Measurements from ENCODE around the gene CELSR3. TPM values are rescaled to one million over a fixed set of nuclear protein-coding genes. Genes with fewer than 3 reads are reported as not detected.

CELSR3 gene
- polyA plus RNA-seq, 4 donors: 0.67 to 1.4 (median 1.1) TPM

DNA sequence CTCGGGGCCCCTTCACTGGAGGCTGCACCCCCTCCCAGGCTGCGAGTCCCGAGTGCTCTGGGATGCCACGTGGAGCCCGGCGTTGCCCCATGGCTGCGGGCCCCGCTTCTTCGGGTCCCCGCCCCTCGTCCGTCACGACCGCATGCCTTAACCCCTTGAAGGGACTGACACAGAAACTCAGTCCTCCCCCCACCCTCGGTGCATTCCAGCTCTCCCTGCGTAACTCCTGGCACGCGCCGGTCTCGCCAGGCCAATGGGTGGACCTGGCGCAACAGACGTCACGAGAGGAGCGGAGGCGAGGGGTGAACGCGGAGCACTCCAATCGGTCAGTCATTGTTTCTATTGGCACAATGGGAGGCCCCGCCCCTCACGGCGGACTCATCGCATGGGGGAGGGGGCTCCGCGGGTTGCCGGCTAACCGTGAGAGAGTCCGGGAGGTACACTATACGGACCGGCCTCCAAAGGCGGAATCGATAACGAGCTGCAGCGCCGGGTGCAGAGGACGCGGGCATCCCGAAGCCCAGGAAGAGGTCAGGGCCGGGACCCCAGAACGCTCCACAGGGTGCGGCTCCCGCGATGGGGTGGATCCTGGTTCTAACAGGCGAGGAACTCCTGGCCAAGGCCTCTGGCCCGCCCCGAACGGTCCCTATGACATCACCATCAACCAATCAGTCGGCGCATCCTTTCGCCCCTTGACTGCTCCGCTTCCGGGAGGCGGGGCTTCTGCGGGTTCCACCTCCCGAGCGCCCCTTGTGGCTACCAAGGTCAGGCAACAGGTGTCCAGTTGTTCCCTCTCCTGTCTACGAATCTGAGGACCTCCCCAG lies 1.0 kb upstream of the CELSR3 start:
- DNase-seq (ENCODE audit: low read depth in 4 of 4, low spot score in 2 of 4): peak; percentile 81 to 90 (median 87)

DNA sequence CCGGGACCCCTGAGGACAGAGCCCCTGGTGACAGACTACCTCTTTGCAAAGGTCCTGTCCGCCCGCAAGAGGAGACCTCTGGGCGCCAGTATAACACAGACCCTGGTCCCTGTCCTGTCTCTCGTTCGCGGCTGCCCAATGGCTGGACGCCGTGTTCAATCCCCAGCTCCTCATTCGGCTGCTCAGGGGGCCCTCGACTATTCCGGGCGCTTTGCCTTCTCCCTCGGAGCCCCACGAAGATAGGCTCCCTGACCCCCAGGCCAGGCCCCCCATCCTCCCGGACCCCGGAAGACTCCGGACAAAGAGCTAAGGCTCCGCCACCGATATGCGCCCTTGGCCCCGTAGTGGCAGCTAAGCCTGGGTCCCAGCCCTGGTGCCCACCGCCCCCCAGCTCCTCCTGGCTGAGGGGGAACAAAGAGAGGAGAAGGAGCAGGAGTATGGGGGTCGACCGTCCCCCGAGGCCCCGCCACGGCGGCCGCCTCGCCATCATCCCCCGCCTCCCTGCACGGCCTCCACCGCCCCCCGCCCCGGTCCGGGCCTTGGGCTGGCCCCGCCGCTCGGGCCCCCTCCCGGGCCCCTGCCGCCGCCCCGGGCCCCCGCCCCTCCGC lies 437 bp downstream of the CELSR3 start:
- DNase-seq (ENCODE audit: low read depth in 4 of 4, low spot score in 2 of 4): no peak

DNA sequence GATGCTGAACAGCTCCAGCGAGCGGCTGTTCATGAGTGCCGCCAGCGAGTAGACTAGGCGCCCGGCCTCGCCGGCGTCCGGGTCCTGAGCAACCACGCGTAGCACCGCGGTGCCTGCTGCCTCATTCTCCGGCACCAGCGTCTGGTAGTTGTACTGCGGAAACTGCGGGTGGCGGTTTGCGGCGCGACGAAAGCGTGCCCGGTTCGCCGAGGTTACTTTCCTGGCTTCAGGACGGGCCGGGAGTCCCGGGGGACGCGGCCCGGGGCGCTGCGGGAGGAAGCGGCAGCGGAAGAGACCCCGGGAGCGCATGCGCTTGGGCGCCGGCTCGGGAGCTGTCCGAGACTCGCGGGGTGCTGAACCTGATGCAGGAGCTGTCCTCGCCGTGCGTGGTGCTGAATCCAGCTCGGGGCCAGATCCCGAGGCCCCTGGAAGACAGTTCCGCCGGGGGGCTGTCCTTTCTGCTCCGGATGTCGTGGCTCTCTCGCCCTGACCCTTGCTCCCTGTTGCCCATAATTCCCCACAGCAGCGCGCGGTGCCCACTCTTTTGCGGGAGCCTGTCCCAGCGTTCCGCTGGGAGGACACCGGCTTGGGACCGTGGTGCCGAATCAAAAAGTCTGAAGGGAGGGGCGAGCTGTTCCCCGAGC lies 1.1 kb downstream of the CELSR3 start:
- peak in 2 of 4 donors; percentile 44 to 61 for DNase-seq (ENCODE audit: low read depth in 4 of 4, low spot score in 2 of 4)

DNA sequence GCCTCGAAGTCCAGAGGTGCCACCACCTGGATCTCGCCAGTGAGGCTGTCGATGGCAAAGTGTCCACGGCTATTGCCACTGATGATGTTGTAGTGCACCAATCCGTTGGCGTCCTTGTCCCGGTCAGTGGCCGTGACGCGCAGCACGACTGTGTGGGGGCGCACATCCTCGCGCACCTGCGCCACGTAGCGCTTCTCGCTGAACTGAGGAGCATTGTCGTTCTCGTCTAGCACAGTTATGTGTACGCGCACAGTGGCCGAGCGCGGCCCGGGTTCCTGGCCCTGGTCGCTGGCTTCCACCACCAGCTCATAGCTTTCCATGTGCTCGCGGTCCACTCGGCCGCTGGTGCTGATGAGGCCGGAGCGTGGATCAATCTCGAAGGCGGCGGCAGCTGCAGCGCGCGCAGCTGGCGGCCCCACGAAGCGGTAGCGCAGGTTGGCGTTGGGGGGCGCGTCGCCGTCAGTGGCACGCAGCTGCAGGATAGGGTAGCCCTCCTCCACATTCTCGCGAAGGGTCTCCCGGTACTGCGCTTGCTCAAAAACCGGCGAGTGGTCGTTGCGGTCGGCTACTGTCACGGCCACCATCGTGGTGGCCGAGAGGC lies 1.8 kb downstream of the CELSR3 start:
- DNase-seq (ENCODE audit: low read depth in 4 of 4, low spot score in 2 of 4): no peak

DNA sequence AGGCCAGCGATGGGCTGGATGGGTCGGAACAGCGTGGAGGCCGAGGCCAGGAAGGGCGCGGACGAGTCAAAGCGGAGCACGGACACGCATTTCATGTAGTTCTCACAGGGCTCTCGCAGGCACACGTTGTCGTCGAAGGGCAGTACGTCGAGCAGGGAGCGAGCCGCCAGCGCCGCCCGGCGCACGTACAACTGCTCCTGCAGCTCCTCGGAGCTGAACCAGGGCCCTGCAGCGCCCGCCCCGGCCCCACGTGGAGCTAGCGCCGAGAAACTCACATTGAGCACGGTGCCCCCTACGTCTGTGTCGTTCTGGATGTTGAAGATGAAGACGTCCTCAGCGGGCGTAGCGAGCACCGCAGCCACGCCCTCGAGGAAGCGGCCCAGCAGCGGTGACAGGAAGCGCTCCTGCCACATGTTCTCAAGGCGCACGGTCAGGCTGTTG lies 5.8 kb downstream of the CELSR3 start:
- no peak for DNase-seq (ENCODE audit: low read depth in 4 of 4, low spot score in 2 of 4)

DNA sequence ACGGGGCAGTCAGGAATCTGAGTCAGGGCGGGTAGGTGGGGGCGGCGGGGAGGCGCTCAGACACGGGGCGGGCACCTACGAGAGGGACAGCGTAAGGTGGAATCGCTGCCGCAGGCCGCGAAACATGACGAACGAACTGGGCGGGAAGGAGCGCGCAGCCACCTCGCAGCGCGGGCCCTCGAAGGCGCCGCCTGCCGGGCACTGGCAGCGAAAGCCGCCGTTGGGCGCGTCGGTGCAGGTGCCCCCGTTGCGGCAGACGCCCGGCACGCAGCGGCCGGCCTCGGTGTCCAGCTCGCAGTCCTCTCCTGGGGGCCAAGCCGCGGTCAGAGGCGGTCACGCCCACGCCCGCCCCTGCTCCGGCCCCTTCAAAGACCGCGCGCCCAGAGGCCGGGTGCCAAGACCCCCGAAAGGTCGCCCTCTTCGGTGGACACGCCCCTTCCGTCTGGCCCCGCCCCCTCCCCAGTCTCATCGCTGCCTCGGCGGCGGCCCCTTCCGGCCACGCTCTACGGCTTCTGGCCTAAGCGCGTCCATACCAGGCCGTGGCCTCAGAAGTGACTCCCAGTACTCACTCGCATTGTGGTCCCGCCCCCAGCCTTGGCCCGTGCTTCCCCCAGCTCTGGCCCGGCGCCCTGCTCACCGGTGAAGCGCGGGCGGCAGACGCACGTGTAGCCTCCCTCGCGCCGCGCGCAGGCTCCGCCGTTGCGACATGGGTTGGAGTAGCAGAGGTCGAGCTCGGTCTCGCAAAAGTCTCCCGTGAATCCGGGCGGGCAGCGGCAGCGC lies 6.4 kb downstream of the CELSR3 start:
- DNase-seq (ENCODE audit: low read depth in 4 of 4, low spot score in 2 of 4): peak in 2 of 4 donors; percentile 56 to 63

DNA sequence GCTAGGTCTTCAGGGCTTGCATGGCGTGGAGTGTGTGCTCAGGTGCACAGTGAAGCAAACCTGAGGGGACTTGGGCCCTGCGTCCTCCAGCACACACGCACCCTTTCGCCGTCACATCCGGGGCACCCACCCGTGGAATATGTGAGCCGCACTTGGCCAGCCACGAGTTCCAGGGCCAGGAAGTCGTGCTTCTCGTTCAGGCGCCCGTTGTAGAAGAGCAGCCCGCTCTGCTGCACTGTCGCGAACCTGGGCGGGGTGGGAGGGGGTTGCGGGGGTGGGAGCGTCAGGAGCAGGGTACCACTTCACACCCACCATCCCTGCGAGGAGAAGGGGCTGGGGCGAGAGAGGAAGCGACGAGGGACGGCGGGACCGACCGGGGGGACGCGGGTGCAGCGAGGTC lies 7.1 kb downstream of the CELSR3 start:
- DNase-seq (ENCODE audit: low read depth in 4 of 4, low spot score in 2 of 4): no peak

DNA sequence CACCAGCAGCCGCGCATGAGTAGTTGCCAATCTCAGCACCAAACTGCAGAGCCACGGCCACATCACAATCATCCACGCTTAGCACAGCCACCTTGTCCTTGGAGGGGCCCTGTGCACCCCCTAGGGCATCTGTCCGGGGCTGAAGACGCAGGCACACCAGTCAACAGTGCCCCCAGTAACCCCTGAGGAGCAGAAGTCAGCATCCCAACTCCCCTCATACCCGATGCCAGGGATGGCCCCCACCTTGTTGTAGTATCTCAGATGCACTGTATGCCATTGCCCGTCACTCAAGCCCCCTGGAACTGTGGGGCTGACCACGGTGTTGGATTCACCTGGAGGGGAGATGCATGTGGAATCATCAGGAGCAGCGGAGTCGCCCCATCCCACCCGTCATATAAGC lies 7.6 kb downstream of the CELSR3 start:
- no peak for DNase-seq (ENCODE audit: low read depth in 4 of 4, low spot score in 2 of 4)

DNA sequence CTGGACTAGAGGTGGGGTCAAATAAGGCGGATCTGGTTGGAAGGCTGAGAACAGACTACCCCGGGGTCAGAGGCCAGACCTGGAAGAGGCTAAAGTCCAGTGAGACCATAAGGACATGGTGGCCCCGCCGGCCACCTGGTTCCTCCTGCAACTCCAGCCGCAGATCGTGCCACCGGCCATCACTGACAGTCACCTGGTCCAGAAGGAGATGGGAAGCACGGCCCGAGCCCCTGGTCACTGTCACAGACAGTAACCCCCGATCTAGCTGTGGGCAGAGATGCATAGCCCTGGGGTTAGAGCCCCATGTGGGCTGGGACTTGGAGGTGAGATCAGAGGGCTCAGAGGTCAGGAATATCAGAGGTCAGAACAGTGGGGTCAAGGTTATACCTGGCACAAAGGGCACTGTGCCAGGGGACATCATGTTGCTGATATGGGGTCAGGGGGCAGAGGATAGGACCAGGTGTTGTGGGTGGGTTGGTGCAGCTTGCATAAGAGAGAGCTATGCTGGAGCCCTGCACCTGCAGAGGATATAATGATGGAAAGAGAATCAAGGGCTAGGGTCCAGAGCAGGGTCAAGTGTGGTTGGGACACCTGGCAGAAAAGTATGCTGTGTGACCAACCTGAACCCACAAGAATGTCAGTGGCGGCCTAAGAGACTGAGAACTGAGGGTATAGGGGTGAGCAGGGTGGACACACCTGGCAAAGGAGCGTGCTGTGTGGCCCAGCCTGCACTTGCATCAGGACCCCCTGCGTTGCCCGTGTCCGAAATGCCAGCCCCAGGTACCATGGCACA lies 9.6 kb downstream of the CELSR3 start:
- DNase-seq (ENCODE audit: low read depth in 4 of 4, low spot score in 2 of 4): no peak

DNA sequence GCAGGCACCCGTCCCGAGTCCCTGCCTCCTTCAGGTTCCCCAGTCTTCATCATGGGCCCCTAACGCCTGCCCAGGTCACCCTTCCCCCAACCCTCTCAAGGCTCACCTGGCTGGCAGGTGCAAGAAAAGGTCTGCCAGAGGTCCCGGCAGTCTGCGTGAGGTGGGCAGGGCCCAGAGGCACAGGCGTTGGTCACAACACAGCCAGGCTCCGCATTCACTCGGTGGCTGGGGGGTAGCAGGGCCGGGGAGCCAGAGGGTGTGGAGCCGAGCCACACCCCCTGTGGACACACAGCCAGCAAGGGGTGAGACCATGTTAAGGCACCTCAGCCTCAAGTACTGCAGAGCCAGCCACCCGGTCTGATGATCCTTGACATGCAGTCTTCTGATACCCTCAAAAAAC lies 10.9 kb downstream of the CELSR3 start:
- no peak for DNase-seq (ENCODE audit: low read depth in 4 of 4, low spot score in 2 of 4)

DNA sequence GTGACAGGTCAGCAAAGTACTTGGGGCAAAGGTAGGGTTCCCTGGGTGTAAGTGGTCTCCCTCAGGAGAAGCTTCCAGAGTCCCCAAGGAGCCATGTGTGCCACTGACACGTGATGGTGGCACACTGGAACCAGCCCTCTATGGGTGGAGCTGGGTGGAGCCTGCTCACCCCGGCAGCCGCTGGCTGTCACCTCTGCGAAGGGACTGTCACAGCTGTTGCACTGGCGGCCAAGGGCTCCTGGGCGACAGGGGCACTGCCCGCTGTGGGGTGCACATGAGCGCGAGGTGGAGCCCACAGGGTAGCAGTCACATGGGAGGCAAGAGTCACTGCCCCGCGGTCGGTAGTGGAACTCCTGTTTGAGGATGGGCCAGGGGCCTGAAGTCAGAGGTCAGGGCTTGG lies 12.0 kb downstream of the CELSR3 start:
- DNase-seq (ENCODE audit: low read depth in 4 of 4, low spot score in 2 of 4): no peak

DNA sequence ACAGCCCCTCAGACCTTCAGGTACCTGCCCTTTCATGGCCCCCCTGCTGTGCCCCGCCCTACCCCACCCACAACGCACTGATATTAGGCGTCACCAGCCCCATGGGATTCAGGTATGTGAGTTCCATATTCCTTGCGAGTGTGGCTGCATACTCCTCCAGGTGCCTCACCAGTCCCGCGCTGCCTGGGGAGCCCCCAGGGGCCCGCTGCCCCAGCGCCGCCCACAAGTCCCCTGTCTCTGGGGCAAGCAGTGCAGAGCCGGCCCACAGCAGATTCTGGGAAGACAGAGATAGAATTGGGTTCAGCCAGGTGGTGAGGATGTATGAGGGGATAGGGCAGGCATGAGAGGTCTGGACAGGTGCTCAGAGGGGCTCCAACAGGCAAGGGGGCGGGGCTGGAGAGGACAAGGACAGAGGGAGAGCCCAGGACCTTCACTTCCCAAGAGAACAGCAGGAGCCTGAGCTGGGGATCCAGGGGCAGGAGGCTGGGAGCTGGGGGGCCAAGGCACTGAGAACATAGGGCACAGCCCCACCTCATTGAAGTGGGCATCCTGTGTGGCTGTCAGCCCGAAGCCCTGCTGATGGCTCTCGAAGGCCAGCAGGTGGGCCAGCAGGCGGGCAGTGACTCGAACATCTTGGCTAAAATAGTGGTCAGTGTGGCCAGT lies 14.4 kb downstream of the CELSR3 start:
- no peak for DNase-seq (ENCODE audit: low read depth in 4 of 4, low spot score in 2 of 4)

DNA sequence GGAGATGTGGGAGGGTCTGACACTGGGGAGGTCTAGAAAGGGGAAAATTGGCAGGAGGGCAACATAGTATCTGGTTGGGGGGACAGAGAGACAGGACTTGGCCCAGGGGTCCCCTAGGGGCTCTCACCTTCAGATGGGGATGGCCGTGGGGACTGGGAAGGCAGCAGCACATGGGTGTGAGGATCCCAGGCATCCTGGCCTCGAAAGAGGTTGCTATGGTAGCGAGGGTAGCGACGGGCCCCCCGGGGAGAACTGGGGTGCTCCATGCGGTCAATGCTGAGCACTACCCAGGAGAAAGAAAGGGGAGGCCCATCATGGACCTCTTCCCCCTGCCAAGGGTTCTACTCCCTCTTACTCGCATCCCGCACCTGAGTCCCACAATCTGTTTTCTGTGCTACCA lies 15.0 kb downstream of the CELSR3 start:
- no peak for DNase-seq (ENCODE audit: low read depth in 4 of 4, low spot score in 2 of 4)

DNA sequence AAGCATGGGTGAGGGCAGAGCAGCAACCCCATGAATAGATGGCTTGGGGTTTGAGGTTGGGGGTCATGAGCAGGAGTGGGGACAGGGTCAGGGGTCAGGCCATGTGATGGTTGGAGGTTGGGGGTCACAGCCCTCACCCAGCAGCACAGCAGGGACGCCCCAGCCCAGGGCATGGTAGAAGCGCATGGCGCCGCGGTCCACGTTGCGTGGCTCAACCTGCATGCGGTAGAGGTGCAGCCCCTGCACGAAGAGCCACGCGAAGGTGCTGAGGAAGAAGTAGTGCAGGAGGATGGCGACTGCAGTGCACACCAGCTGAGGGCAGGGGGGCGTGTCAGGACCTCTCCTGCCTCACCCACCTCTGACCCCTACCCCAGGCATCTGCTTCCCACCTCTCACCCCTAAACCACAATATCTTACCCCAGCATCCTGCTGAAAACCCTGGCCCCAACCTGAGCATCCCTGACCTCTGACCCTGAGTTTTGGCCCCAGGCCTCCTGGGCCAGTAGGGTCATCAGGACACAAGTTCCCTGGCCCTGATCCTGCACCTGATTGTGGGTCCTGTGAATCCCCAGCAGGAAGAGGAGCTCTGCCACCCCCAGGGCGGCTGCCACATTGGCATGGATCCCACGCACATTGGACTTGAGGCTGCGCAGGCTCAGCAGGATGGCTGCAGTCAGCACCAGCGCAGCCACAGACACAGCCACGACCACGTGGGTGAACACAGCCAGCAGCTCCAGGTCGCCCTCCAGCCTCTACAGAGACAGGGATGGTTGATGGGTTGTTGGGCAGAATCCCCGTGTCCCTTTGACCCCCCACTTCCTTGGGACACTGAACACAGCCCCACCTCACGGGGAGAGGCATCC lies 17.6 kb downstream of the CELSR3 start:
- DNase-seq (ENCODE audit: low read depth in 4 of 4, low spot score in 2 of 4): no peak

DNA sequence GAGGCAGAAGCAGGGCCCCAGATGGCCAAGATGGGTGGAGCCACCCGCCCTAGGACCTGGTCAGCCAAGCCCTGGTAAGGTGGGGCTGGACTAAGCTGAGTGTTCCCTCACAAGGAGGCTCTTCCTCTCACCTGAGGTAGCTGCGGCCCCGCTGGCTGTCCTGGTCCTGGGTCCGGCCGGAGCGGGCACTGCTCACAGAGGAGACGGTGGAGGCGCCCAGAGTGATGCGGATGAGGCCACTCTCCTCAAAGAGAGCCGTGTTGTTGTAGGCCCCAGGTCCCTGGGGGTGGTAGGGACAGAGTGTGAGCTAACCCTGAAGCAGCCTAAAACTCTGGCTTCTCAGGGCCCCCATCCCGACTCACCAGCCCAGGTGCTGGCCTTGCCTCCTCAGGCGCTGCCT lies 20.1 kb downstream of the CELSR3 start:
- no peak for DNase-seq (ENCODE audit: low read depth in 4 of 4, low spot score in 2 of 4)

DNA sequence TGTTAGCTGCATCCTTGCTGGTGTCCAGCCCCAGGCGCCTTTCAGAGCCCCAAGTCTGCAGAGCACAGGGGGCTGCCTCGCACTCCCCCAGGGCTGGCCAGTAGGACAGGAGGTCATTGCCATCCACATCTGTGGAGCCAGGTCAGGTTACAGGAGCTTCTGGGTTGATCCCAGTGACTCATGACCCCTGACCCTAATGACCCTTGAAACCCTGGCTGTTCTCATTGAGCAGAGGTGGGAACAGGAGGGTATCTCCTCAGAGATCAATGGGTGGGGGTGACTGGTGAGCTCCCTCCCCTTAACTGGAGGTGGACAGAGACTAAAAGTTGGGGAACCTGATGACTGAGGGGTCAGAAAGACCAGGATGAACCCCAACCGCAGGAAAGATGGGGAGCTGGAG lies 21.3 kb downstream of the CELSR3 start:
- no peak for DNase-seq (ENCODE audit: low read depth in 4 of 4, low spot score in 2 of 4)

DNA sequence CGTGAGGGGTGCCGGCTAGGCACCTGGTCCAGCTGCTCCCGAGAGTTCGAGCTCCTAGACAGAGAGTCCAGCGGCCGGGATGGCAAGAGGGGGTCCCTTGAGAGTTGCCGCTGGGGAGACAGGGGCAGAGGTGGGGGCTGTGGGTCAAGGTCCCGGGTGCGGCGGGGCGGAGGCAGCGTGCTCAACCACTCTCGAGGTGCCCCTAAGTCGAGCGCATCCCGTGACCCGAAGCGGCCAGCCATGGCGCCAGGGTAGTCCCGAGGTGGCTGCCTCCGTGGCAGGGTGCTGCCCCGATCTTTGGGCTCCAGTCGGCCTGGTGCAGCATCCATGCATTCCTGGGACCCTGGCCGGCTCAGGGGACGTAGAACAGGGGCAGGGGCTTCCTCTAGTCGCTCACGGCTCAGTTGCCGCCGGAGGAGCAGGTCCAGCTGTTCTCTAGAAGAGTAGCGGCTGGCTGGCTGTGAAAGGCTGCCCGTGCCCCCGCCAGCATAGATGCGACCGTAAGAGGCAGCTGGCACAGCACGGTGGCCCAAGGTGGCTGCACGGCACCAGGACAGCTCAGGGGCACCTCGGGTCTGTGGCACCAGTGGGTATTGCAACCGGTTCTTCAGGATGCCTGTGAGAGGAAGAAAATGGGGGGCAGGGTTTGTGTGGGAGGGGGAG lies 22.6 kb downstream of the CELSR3 start:
- DNase-seq (ENCODE audit: low read depth in 4 of 4, low spot score in 2 of 4): no peak

DNA sequence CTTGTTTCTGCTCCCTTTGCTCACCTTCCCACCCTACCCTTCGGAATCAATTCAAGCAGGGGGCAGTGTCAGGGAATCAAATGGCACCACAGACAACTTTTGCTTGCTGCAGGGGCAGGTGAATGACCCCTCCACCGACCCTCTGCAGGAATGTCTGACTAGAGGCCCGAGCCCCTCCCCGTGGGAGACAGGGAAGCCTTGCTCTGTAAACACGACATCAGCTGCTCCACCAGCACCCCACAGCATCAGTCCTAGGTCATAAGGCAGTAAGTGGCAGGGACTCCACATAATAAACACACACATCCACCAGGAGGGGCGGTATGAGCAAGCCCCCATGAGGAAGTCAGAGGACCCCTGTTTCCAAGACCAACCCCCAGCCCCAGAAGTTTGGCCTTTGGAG lies 25.4 kb downstream of the CELSR3 start:
- DNase-seq (ENCODE audit: low read depth in 4 of 4, low spot score in 2 of 4): no peak
